Heart left ventricle (tissue), 16 donors: Measurements from ENCODE around the gene VWA3A. TPM values are rescaled to one million over a fixed set of nuclear protein-coding genes. Genes with fewer than 3 reads are reported as not detected.

Experiments
- ATAC-seq, 4 donors: fragments of 200-7000 bp; cut with Tn5 transposase; one replicate each; pipeline ENCODE4 v1.9.1; 2020 to 2022; ENCODE audit warnings: moderate library complexity in 4 of 4, mild to moderate bottlenecking in 3 of 4, moderate number of reproducible peaks in 1 of 4
- DNase-seq, 5 donors: peaks; one replicate each; pipeline ENCODE4 v3.0.0-alpha.2; 2020
- H3K27ac ChIP-seq, 12 donors: fragments of 200-600 bp; sonication (generic) in 4 of 12; one replicate each; pipeline versions ENCODE4 v1.5.0 to v1.8.0; 2016 to 2022; ENCODE audit warnings: mild to moderate bottlenecking in 2 of 12
- H3K27me3 ChIP-seq, 9 donors: fragments of 200-600 bp; sonication (generic) in 2 of 9; one replicate each; pipeline versions ENCODE4 v1.5.1 to v1.8.0; 2016 to 2022; ENCODE audit warnings: mild to moderate bottlenecking in 3 of 9
- H3K36me3 ChIP-seq, 9 donors: fragments of 200-600 bp; sonication (generic) in 2 of 9; one replicate each; pipeline versions ENCODE4 v1.5.0 to v1.8.0; 2018 to 2022; ENCODE audit warnings: mild to moderate bottlenecking in 2 of 9
- H3K4me1 ChIP-seq, 12 donors: fragments of 200-600 bp; sonication (generic) in 4 of 12; one replicate each; pipeline versions ENCODE4 v1.5.0 to v1.8.0; 2016 to 2022; ENCODE audit warnings: mild to moderate bottlenecking in 3 of 12
- H3K4me3 ChIP-seq, 12 donors: fragments of 200-600 bp; sonication (generic) in 4 of 12; one replicate each; pipeline versions ENCODE4 v1.5.0 to v1.8.0; 2017 to 2022; ENCODE audit warnings: mild to moderate bottlenecking in 9 of 12, moderate library complexity in 4 of 12
- H3K9me3 ChIP-seq, 12 donors: fragments of 200-600 bp; sonication (generic) in 4 of 12; one replicate each; pipeline versions ENCODE4 v1.5.0 to v1.8.0; 2016 to 2022; ENCODE audit warnings: mild to moderate bottlenecking in 1 of 12
- CTCF ChIP-seq, 12 donors: fragments of 200-600 bp; sonication (generic) in 4 of 12; IDR thresholded peaks; one replicate each; pipeline versions ENCODE4 v1.5.0 to v1.8.0; 2018 to 2022; ENCODE audit warnings: antibody characterized with exemption in 12 of 12, mild to moderate bottlenecking in 5 of 12
- POLR2A ChIP-seq, 2 donors: fragments of 450-650 bp; IDR thresholded peaks; one replicate each; pipeline ENCODE4 v1.6.1; 2017; ENCODE audit warnings: antibody characterized with exemption in 2 of 2, mild to moderate bottlenecking in 2 of 2, moderate library complexity in 2 of 2
- WGBS, 4 donors: extraction: QIAGEN DNeasy Blood & Tissue Kit in 2 of 4; methylation state at CpG; one replicate each; pipeline versions ENCODE4 v1.1.5 to v1.1.7; 2013 to 2018; 5-methylcytosine and 5-hydroxymethylcytosine counted together
- intact Hi-C, 10 donors: fragments of 100-400 bp; cut with DNase I; formaldehyde crosslinking; loops; one replicate each; pipeline versions ENCODE4 v1.11.1 to v1.14.2; 2022
- polyA plus RNA-seq, 2 donors: library from polyadenylated mRNA; stranded (reverse); fragments of 200-250 nt; gene quantifications; one replicate each; pipeline ENCODE4 v1.2.3, GENCODE V29; 2013
- total RNA-seq, 9 donors: library from RNA; depleted of rRNA in 2 of 9; stranded (reverse); fragments of >200 nt in 2 of 9; fragmentation: NEBNext Ultra II Directional in 3 of 9; extraction: Animal tissue kit (Norgen Biotek cat#: 25700) in 3 of 9; gene quantifications; one replicate each; pipeline versions ENCODE4 v1.1.0 to v1.2.4, GENCODE V29; 2016 to 2023
- donor health status: ischemic (EF 13 %, LVEDD 7.1; RV severe dilation, severe dysfunction).
- donor health status: healthy with polysubstance abuse.
- donor health status: DM: no; HTN: yes; CAD: no.
- donor health status: DM: no; HTN: no; CAD: no.
- donor health status: ischemic (EF 25% LVEDD 6.9; RV normal size, moderate dysfunction).
- donor health status: ischemic (EF 25% LVEDD 5.7; RV mildly dilated, moderate dysfunction).
- donor health status: healthy.
- donor health status: DM: yes; HTN: yes; CAD: no.
- donor health status: ischemic (EF 35%, LVEDD 5.7; RV mildly dilated, moderate dysfunction).
- donor health status: nonischemic (EF 11% LVEDD 7.7; RV severe dilation, severe dysfunction).
- donor health status: DM: yes; HTN: yes; CAD: no.
- donor health status: PGD.
- donor health status: ischemic (EF 29% LVEDD 5.4; RV normal size, mild dysfunction).
- donor health status: nonischemic (EF 23%, LVEDD 6.1; RV moderate dilation, normal function).

Gene VWA3A
- total and polyA plus RNA-seq, 11 donors = 0.03 to 1.3 (median 0.58) TPM; not detected in 1

- WGBS, 4 donors = 44 to 62% (median 58%) methylated on average over 1 of the region's 1 CpG
- intact Hi-C loops = loop anchor here in 1 of 10 donors (10.0 kb wide), 1 partner anchor 206 kb away; the partner anchor contains the start of gene POLR3E
- peak in 1 of 4 donors; percentile 49 for ATAC-seq
These were observed 3.7 kb upstream of the VWA3A start for GRCh38 chr16:22088642-22089041.

GRCh38 chr16:22089910-22090309 lies 2.4 kb upstream of the VWA3A start:
- Histone ChIP-seq H3K36me3 (peaks cover 0 to 22% (median 10%) of the 10 kb centered on the region in 9 donors), H3K4me3 (no peak overlapping the region), H3K27me3 (no peaks in the 10 kb centered on the region), H3K9me3 (no peaks in the 10 kb centered on the region), H3K27ac (no peak overlapping the region), H3K4me1 (peaks cover 0 to 29% (median 2%) of the 10 kb centered on the region in 12 donors)
- WGBS, 4 donors = 58 to 70% (median 67%) methylated on average over 4 of the region's 4 CpGs
- no peak for TF ChIP-seq CTCF (IDR thresholded peaks at IDR 0.05)
- no peak for TF ChIP-seq POLR2A (IDR thresholded peaks at IDR 0.05)
- DNase-seq (no peak), ATAC-seq (peak in 2 of 4 donors; percentile 38 to 67)
- intact Hi-C loops = loop anchor here in 4 of 10 donors (10.0 kb wide), 3 partner anchors 85 to 205 kb away; partner anchors contain the start of gene POLR3E (in 3 of the 4)

More at GRCh38 chr16:22088642-22089041, 3.7 kb upstream of the VWA3A start:
- H3K4me1 ChIP-seq = peaks cover 0 to 27% (median 2%) of the 10 kb centered on the region in 12 donors
- DNase-seq = no peak
- peak overlapping the region in 1 of 12 donors; percentile 9 for H3K27ac ChIP-seq
- peaks cover 0 to 22% (median 10%) of the 10 kb centered on the region in 9 donors for H3K36me3 ChIP-seq
- H3K9me3 ChIP-seq = no peaks in the 10 kb centered on the region
- no peak overlapping the region for H3K4me3 ChIP-seq
- TF ChIP-seq POLR2A (IDR thresholded peaks at IDR 0.05) (no peak), CTCF (IDR thresholded peaks at IDR 0.05) (no peak)
- H3K27me3 ChIP-seq = no peaks in the 10 kb centered on the region

GRCh38 chr16:22091721-22092120 lies 620 bp upstream of the VWA3A start:
- ATAC-seq = no peak
- Histone ChIP-seq H3K36me3 (peaks cover 0 to 7% (median 0%) of the 10 kb centered on the region in 9 donors), H3K27ac (peak overlapping the region in 1 of 12 donors; percentile 52), H3K9me3 (no peaks in the 10 kb centered on the region), H3K4me3 (no peak overlapping the region), H3K4me1 (peaks cover 0 to 29% (median 2%) of the 10 kb centered on the region in 12 donors), H3K27me3 (no peaks in the 10 kb centered on the region)
- WGBS, 4 donors = 91 to 100% (median 93%) methylated on average over 3 of the region's 3 CpGs
- DNase-seq = no peak
- intact Hi-C loops = loop anchor here in 3 of 10 donors (10.0 kb wide), 3 partner anchors 83 to 203 kb away; partner anchors contain the start of gene POLR3E (in 2 of the 3)
- no peak for TF ChIP-seq POLR2A (IDR thresholded peaks at IDR 0.05)
- TF ChIP-seq CTCF (IDR thresholded peaks at IDR 0.05) = no peak

- no peaks in the 10 kb centered on the region for H3K9me3 ChIP-seq
- H3K4me3 ChIP-seq = no peak overlapping the region
- peaks cover 0 to 1% (median 0%) of the 10 kb centered on the region in 9 donors for H3K27me3 ChIP-seq
- TF ChIP-seq POLR2A (IDR thresholded peaks at IDR 0.05) (no peak), CTCF (IDR thresholded peaks at IDR 0.05) (no peak)
- DNase-seq (no peak), ATAC-seq (peak in 1 of 4 donors; percentile 48)
- 52 to 71% (median 62%) methylated on average over 3 of the region's 3 CpGs for WGBS, 4 donors
- intact Hi-C loops = loop anchor here in 3 of 10 donors (10.0 kb wide), 3 partner anchors 81 to 201 kb away; partner anchors contain the start of gene POLR3E (in 2 of the 3)
- H3K27ac ChIP-seq = no peak overlapping the region
- no peaks in the 10 kb centered on the region for H3K36me3 ChIP-seq
- H3K4me1 ChIP-seq = peaks cover 0 to 25% (median 2%) of the 10 kb centered on the region in 12 donors
These were observed 990 bp downstream of the VWA3A start for GRCh38 chr16:22093331-22093730.
